ENCODE measurements around the gene MAN2A2.

DNA sequence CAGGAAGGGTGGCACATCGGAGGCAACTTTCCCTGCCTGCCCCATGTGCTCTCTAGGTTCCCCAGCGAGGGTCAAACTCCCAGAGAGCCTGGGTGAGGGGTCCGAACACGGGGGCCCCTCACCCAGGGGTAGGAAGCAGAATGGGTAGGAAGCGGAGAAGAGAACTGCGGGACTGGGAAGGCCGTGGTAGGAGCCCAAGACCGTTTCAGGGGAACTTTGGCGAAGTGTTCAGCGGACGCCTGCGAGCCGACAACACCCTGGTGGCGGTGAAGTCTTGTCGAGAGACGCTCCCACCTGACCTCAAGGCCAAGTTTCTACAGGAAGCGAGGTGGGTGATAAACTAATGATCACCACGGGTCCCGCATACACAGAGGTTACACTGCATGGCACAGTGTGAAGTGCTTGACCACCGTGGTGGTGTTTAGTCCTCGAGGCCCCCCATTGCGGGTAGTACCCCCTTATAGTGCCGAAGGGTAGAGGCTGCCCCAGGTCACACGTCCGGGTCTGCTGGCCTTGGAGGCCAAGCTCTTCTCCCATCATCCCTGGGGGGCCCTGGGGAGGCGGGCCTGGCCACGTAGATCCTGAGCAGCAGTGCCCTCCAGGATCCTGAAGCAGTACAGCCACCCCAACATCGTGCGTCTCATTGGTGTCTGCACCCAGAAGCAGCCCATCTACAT, 10.5 kb upstream of the MAN2A2 start:
- TF ChIP-seq EP300 (IDR thresholded peaks at IDR 0.05; ENCODE audit: low read length) (no peak), NR2C2 (CRISPR knock-in tag; IDR thresholded peaks at IDR 0.05) (no peak), NR2C2 (tag; IDR thresholded peaks at IDR 0.05) (no peak), PHF21A (IDR thresholded peaks at IDR 0.05; ENCODE audit: borderline replicate concordance, low read depth) (no peak), FOXK1 (CRISPR knock-in tag; IDR thresholded peaks at IDR 0.05; ENCODE audit: borderline replicate concordance) (no peak), ZNF274 (IDR thresholded peaks at IDR 0.05; ENCODE audit: borderline replicate concordance, low read depth, low read length) (no peak), MTA3 (IDR thresholded peaks at IDR 0.05; ENCODE audit: borderline replicate concordance) (no peak), POLR2AphosphoS5 (IDR thresholded peaks at IDR 0.05; ENCODE audit: control insufficient read depth, insufficient read depth, low read depth, low read length) (no peak), CEBPB (tag; IDR thresholded peaks at IDR 0.05) (no peak), KLF6 (CRISPR knock-in tag; IDR thresholded peaks at IDR 0.05; ENCODE audit: borderline replicate concordance) (no peak)
- TF ChIP-seq, protein P1, sequence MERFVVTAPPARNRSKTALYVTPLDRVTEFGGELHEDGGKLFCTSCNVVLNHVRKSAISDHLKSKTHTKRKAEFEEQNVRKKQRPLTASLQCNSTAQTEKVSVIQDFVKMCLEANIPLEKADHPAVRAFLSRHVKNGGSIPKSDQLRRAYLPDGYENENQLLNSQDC (CRISPR knock-in tag; IDR thresholded peaks at IDR 0.05) = no peak
- TF ChIP-seq, protein P2, sequence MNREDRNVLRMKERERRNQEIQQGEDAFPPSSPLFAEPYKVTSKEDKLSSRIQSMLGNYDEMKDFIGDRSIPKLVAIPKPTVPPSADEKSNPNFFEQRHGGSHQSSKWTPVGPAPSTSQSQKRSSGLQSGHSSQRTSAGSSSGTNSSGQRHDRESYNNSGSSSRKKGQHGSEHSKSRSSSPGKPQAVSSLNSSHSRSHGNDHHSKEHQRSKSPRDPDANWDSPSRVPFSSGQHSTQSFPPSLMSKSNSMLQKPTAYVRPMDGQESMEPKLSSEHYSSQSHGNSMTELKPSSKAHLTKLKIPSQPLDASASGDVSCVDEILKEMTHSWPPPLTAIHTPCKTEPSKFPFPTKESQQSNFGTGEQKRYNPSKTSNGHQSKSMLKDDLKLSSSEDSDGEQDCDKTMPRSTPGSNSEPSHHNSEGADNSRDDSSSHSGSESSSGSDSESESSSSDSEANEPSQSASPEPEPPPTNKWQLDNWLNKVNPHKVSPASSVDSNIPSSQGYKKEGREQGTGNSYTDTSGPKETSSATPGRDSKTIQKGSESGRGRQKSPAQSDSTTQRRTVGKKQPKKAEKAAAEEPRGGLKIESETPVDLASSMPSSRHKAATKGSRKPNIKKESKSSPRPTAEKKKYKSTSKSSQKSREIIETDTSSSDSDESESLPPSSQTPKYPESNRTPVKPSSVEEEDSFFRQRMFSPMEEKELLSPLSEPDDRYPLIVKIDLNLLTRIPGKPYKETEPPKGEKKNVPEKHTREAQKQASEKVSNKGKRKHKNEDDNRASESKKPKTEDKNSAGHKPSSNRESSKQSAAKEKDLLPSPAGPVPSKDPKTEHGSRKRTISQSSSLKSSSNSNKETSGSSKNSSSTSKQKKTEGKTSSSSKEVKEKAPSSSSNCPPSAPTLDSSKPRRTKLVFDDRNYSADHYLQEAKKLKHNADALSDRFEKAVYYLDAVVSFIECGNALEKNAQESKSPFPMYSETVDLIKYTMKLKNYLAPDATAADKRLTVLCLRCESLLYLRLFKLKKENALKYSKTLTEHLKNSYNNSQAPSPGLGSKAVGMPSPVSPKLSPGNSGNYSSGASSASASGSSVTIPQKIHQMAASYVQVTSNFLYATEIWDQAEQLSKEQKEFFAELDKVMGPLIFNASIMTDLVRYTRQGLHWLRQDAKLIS (CRISPR knock-in tag; IDR thresholded peaks at IDR 0.05) = no peak
- TF ChIP-seq, protein P3, sequence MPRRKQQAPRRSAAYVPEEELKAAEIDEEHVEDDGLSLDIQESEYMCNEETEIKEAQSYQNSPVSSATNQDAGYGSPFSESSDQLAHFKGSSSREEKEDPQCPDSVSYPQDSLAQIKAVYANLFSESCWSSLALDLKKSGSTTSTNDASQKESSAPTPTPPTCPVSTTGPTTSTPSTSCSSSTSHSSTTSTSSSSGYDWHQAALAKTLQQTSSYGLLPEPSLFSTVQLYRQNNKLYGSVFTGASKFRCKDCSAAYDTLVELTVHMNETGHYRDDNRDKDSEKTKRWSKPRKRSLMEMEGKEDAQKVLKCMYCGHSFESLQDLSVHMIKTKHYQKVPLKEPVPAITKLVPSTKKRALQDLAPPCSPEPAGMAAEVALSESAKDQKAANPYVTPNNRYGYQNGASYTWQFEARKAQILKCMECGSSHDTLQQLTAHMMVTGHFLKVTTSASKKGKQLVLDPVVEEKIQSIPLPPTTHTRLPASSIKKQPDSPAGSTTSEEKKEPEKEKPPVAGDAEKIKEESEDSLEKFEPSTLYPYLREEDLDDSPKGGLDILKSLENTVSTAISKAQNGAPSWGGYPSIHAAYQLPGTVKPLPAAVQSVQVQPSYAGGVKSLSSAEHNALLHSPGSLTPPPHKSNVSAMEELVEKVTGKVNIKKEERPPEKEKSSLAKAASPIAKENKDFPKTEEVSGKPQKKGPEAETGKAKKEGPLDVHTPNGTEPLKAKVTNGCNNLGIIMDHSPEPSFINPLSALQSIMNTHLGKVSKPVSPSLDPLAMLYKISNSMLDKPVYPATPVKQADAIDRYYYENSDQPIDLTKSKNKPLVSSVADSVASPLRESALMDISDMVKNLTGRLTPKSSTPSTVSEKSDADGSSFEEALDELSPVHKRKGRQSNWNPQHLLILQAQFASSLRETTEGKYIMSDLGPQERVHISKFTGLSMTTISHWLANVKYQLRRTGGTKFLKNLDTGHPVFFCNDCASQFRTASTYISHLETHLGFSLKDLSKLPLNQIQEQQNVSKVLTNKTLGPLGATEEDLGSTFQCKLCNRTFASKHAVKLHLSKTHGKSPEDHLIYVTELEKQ (CRISPR knock-in tag; IDR thresholded peaks at IDR 0.05) = no peak
- TF ChIP-seq, protein P4, sequence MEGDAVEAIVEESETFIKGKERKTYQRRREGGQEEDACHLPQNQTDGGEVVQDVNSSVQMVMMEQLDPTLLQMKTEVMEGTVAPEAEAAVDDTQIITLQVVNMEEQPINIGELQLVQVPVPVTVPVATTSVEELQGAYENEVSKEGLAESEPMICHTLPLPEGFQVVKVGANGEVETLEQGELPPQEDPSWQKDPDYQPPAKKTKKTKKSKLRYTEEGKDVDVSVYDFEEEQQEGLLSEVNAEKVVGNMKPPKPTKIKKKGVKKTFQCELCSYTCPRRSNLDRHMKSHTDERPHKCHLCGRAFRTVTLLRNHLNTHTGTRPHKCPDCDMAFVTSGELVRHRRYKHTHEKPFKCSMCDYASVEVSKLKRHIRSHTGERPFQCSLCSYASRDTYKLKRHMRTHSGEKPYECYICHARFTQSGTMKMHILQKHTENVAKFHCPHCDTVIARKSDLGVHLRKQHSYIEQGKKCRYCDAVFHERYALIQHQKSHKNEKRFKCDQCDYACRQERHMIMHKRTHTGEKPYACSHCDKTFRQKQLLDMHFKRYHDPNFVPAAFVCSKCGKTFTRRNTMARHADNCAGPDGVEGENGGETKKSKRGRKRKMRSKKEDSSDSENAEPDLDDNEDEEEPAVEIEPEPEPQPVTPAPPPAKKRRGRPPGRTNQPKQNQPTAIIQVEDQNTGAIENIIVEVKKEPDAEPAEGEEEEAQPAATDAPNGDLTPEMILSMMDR (IDR thresholded peaks at IDR 0.05 in 2 of 3, conservative IDR thresholded peaks at IDR 0.05 in 1 of 3; ENCODE audit: insufficient read depth in 2 of 3, low read depth in 1 of 3, low read length in 3 of 3) = no peak
- TF ChIP-seq, protein P5, sequence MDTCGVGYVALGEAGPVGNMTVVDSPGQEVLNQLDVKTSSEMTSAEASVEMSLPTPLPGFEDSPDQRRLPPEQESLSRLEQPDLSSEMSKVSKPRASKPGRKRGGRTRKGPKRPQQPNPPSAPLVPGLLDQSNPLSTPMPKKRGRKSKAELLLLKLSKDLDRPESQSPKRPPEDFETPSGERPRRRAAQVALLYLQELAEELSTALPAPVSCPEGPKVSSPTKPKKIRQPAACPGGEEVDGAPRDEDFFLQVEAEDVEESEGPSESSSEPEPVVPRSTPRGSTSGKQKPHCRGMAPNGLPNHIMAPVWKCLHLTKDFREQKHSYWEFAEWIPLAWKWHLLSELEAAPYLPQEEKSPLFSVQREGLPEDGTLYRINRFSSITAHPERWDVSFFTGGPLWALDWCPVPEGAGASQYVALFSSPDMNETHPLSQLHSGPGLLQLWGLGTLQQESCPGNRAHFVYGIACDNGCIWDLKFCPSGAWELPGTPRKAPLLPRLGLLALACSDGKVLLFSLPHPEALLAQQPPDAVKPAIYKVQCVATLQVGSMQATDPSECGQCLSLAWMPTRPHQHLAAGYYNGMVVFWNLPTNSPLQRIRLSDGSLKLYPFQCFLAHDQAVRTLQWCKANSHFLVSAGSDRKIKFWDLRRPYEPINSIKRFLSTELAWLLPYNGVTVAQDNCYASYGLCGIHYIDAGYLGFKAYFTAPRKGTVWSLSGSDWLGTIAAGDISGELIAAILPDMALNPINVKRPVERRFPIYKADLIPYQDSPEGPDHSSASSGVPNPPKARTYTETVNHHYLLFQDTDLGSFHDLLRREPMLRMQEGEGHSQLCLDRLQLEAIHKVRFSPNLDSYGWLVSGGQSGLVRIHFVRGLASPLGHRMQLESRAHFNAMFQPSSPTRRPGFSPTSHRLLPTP (IDR thresholded peaks at IDR 0.05; ENCODE audit: borderline replicate concordance, extremely low read depth, insufficient read length) = no peak
